Cardiac septum (tissue), 1 donor: Measurements from ENCODE around the gene KRTAP12-2. TPM values are rescaled to one million over a fixed set of nuclear protein-coding genes. Genes with fewer than 3 reads are reported as not detected.
"Not testable (repeated sequence)": the region's sequence is repeated elsewhere in the genome, so short reads cannot be mapped to it uniquely, and the experiment has no call there.

Experiments used
- DNase-seq: peaks from one replicate; pipeline ENCODE4 v3.0.0-alpha.2; 2020; ENCODE audit warnings: low spot score
- intact Hi-C: fragments of 100-400 bp; cut with DNase I; formaldehyde crosslinking; loops from one replicate; pipeline ENCODE4 v1.14.0; 2022
- total RNA-seq: library from RNA; stranded (reverse); fragmentation: NEBNext Ultra II Directional; extraction: Animal tissue kit (Norgen Biotek cat#: 25700); gene quantifications from one replicate; pipeline ENCODE4 v1.2.1, GENCODE V29; 2021
- donor health status: DM: no; HTN: no; CAD: no.

Gene KRTAP12-2
- total RNA-seq, 1 donor from 2014 or later: not detected

GRCh38 chr21:44653656-44654575 is 12.8 kb downstream of the KRTAP12-2 start:
- DNase-seq: no peak
- intact Hi-C loops: no loop called here

- intact Hi-C loops: no loop called here
- DNase-seq: no peak
These were observed 13.6 kb downstream of the KRTAP12-2 start for GRCh38 chr21:44653123-44653522.

GRCh38 chr21:44650973-44651675 is 15.6 kb downstream of the KRTAP12-2 start:
- no peak for DNase-seq
- intact Hi-C loops: no loop called here

- intact Hi-C loops: no loop called here
- no peak for DNase-seq
These were observed 16.3 kb downstream of the KRTAP12-2 start for GRCh38 chr21:44650265-44650972.

GRCh38 chr21:44649521-44650100 is 17.1 kb downstream of the KRTAP12-2 start:
- no peak for DNase-seq

GRCh38 chr21:44648557-44649311 is 18.0 kb downstream of the KRTAP12-2 start:
- intact Hi-C loops: loop anchor here (10.0 kb wide), 1 partner anchor 136 kb away; no protein-coding TSS in a partner anchor
- DNase-seq: no peak

More at GRCh38 chr21:44649521-44650100, 17.1 kb downstream of the KRTAP12-2 start:
- intact Hi-C loops: loop anchor here (10.0 kb wide), 1 partner anchor 135 kb away; no protein-coding TSS in a partner anchor

GRCh38 chr21:44647222-44647552 is 19.5 kb downstream of the KRTAP12-2 start:
- intact Hi-C loops: loop anchor here (10.0 kb wide), 1 partner anchor 138 kb away; no protein-coding TSS in a partner anchor
- DNase-seq: no peak

GRCh38 chr21:44646366-44647221 is 20.1 kb downstream of the KRTAP12-2 start, which contains the start of gene KRTAP10-11:
Gene KRTAP10-11 (plus strand): TSS chr21:44646414. CDS start chr21:44646459, 45 bp downstream.
- intact Hi-C loops: loop anchor here (10.0 kb wide), 1 partner anchor 138 kb away; no protein-coding TSS in a partner anchor
- not testable (repeated sequence) for DNase-seq

GRCh38 chr21:44644878-44645277 is 21.8 kb downstream of the KRTAP12-2 start:
- intact Hi-C loops: loop anchor here (10.0 kb wide), 1 partner anchor 140 kb away; no protein-coding TSS in a partner anchor
- DNase-seq: no peak

GRCh38 chr21:44643741-44644310 is 22.9 kb downstream of the KRTAP12-2 start:
- intact Hi-C loops: loop anchor here (10.0 kb wide), 1 partner anchor 141 kb away; no protein-coding TSS in a partner anchor
- no peak for DNase-seq

GRCh38 chr21:44640761-44641160 is 26.0 kb downstream of the KRTAP12-2 start:
- intact Hi-C loops: loop anchor here (10.0 kb wide), 1 partner anchor 144 kb away; no protein-coding TSS in a partner anchor
- DNase-seq: no peak

GRCh38 chr21:44639331-44639655 is 27.4 kb downstream of the KRTAP12-2 start:
- no peak for DNase-seq
- intact Hi-C loops: no loop called here

- intact Hi-C loops, DNase-seq: not testable (repeated sequence)
These were observed 28.0 kb downstream of the KRTAP12-2 start for GRCh38 chr21:44638506-44639330.

- intact Hi-C loops, DNase-seq: not testable (repeated sequence)
These were observed 28.8 kb downstream of the KRTAP12-2 start for GRCh38 chr21:44637851-44638348.

GRCh38 chr21:44637018-44637850 is 29.5 kb downstream of the KRTAP12-2 start, which contains the start of gene KRTAP10-10:
Gene KRTAP10-10 (plus strand): TSS chr21:44637356. CDS start chr21:44637418, 62 bp downstream.
- intact Hi-C loops: no loop called here

More at GRCh38 chr21:44637018-44637850, 29.5 kb downstream of the KRTAP12-2 start, which contains the start of gene KRTAP10-10:
- DNase-seq: no peak
